ENCODE results near the gene GUCY1A1. TPM values are rescaled to one million over a fixed set of nuclear protein-coding genes. Genes with fewer than 3 reads are reported as not detected.
"Not testable (repeated sequence)": the region's sequence is repeated elsewhere in the genome, so short reads cannot be mapped to it uniquely, and the experiment has no call there.

Gene GUCY1A1
- total and polyA plus RNA-seq, 12 donors = 6.7 to 101 (median 60.2) TPM

DNA sequence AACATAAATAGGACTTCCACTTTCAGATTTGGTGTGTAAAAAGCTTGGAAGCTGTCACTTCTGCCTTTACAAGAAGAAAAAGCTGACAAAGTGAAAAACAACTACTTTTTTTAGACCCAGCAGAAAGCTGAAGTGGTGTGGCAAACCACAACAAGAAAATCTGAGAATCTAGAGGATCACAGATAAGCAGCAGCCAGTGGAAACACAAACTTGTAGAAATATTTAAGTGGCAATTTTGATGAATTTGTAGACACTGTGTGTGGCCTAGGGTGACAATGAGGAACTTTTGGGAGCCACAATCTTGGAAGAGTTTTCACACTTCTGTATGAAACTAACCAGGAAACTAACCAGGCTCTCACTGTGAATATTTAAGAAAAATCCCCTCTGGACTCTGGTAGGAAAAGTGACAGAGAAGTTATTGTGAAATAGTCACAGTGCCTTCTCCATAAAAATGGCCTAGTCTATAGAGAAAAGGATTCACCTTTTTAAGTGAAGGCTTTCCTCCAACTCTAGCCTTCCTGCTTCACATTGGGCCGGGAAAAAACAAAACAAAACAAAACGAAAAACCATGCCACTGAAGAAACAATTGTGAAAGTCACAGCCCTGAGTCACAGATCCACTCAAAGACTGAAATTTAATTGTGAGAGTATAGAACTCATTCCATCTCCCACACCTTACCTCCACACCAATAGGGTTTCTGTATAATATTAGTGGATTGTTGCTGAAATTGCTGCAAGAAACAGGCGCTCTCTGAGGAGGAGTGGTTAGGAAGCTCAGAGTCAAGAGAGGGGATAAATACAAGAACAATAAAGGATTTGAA lies 26.7 kb upstream of the GUCY1A1 start:
- H3K27ac ChIP-seq = peak overlapping the region in 1 of 10 donors; percentile 37
- peak in 2 of 8 donors; percentile 37 to 70 for ATAC-seq
- no peak overlapping the region for H3K4me3 ChIP-seq

DNA sequence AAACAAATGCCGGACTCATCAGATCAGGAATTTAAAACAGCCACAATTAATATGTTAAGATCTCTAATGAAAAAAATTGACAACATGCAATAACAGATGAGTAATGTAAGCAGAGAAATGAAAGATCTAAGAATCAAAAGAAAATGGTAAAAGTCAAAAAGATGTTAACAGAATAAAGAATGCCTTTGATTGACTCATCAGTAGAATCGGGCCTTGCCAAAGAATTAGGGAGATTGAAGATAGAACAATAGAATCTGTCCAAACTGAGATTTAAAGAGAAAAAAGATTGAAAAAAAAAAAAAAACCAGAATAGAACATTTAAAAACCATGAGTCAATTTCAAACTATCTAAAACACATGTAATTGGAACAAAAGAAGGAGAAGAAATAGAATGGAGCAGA lies 25.9 kb upstream of the GUCY1A1 start:
- H3K4me3 ChIP-seq = no peak overlapping the region
- H3K27me3 ChIP-seq = no peaks in the 10 kb centered on the region
- no peaks in the 10 kb centered on the region for H3K36me3 ChIP-seq
- TF ChIP-seq, protein P1, sequence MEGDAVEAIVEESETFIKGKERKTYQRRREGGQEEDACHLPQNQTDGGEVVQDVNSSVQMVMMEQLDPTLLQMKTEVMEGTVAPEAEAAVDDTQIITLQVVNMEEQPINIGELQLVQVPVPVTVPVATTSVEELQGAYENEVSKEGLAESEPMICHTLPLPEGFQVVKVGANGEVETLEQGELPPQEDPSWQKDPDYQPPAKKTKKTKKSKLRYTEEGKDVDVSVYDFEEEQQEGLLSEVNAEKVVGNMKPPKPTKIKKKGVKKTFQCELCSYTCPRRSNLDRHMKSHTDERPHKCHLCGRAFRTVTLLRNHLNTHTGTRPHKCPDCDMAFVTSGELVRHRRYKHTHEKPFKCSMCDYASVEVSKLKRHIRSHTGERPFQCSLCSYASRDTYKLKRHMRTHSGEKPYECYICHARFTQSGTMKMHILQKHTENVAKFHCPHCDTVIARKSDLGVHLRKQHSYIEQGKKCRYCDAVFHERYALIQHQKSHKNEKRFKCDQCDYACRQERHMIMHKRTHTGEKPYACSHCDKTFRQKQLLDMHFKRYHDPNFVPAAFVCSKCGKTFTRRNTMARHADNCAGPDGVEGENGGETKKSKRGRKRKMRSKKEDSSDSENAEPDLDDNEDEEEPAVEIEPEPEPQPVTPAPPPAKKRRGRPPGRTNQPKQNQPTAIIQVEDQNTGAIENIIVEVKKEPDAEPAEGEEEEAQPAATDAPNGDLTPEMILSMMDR (IDR thresholded peaks at IDR 0.05) = no peak
- 81 to 87% methylated on average over 2 of the region's 2 CpGs for WGBS, 2 donors
- ATAC-seq (no peak), DNase-seq (no peak)
- H3K9me3 ChIP-seq = no peaks in the 10 kb centered on the region
- no peak overlapping the region for H3K27ac ChIP-seq
- intact Hi-C loops (cut with DNase I) = loop anchor here in 1 of 10 donors (10.0 kb wide), 1 partner anchor 196 kb away; no protein-coding TSS in a partner anchor
- peaks cover 0 to 30% (median 0%) of the 10 kb centered on the region in 9 donors for H3K4me1 ChIP-seq

More for the DNA sequence above, 26.7 kb upstream of the GUCY1A1 start:
- H3K36me3 ChIP-seq = no peaks in the 10 kb centered on the region
- peaks cover 0 to 30% (median 0%) of the 10 kb centered on the region in 9 donors for H3K4me1 ChIP-seq
- no peaks in the 10 kb centered on the region for H3K27me3 ChIP-seq
- 51 to 73% methylated on average over 3 of the region's 3 CpGs for WGBS, 2 donors
- H3K9me3 ChIP-seq = no peaks in the 10 kb centered on the region
- DNase-seq = no peak
- TF ChIP-seq, protein P1 (IDR thresholded peaks at IDR 0.05) = no peak
- intact Hi-C loops (cut with DNase I) = loop anchor here in 1 of 10 donors (10.0 kb wide), 1 partner anchor 195 kb away; no protein-coding TSS in a partner anchor

DNA sequence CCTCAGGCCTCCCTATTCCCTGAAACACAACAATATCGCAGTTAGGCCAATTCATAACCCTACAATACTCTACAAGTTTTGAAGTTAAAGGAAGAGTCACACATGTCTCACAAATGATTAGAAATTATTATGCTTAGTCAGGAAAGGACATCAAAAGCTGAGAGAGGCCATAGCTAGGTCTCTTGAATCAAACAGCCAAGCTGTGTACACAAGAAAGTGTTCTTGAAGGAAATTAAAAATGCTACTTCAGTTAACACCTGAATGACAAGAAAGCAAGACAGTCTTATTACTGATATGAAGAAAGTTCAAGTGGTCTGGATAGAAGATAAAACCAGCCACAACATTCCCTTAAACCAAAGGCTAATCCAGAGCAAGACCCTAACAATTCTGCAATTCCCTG lies 23.6 kb upstream of the GUCY1A1 start:
- TF ChIP-seq, protein P1 (IDR thresholded peaks at IDR 0.05) = no peak
- ATAC-seq (no peak), DNase-seq (no peak)
- no peak overlapping the region for H3K27ac ChIP-seq
- no peaks in the 10 kb centered on the region for H3K27me3 ChIP-seq
- intact Hi-C loops (cut with DNase I) = loop anchor here in 1 of 10 donors (10.0 kb wide), 1 partner anchor 198 kb away; no protein-coding TSS in a partner anchor
- no peaks in the 10 kb centered on the region for H3K9me3 ChIP-seq
- H3K36me3 ChIP-seq = no peaks in the 10 kb centered on the region
- 95 to 100% methylated on average over 1 of the region's 1 CpG for WGBS, 2 donors
- H3K4me1 ChIP-seq = peaks cover 0 to 29% (median 0%) of the 10 kb centered on the region in 9 donors
- H3K4me3 ChIP-seq = no peak overlapping the region

DNA sequence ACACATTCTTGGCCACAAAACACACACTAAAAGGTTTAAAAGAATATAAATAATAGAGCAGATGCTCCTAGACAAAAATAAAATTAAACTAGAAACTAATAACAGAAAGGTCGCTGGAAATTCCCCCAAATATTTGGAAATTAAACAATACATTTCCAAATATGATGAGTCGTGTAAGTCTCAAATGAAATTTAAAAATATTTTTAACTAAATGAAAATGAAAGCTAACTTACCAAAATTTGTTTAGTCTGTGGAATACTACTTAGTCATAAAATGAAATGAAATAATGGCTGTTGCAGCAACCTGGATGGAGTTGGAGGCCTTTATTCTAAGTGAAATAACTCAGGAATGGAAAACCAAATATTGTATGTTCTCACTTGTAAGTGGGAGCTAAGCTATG lies 20.6 kb upstream of the GUCY1A1 start:
- DNase-seq (no peak), ATAC-seq (no peak)
- WGBS, 2 donors = 86 to 94% methylated on average over 2 of the region's 2 CpGs
- no peaks in the 10 kb centered on the region for H3K9me3 ChIP-seq
- intact Hi-C loops (cut with DNase I) = loop anchor here in 1 of 10 donors (10.0 kb wide), 1 partner anchor 201 kb away; no protein-coding TSS in a partner anchor
- TF ChIP-seq, protein P1 (IDR thresholded peaks at IDR 0.05) = no peak
- no peaks in the 10 kb centered on the region for H3K36me3 ChIP-seq
- H3K4me1 ChIP-seq = no peaks in the 10 kb centered on the region
- no peak overlapping the region for H3K27ac ChIP-seq
- no peaks in the 10 kb centered on the region for H3K27me3 ChIP-seq
- no peak overlapping the region for H3K4me3 ChIP-seq

DNA sequence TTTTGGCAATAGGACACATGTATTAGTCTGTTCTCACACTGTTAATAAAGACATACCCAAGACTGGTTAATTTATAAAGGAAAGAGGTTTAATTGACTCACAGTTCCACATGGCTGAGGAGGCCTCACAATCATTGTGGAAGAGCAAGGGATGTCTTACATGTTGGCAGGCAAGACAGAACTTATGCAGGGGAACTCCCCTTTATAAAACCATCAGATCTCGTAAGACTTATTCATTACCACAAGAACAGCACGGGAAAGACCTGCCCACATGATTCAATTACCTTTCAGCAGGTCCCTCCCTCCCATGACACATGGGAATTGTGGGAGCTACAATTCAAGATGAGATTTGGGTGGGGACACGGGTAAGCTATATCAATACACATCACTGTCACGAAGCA lies 15.9 kb upstream of the GUCY1A1 start:
- H3K4me1 ChIP-seq; H3K27ac ChIP-seq; DNase-seq; H3K27me3 ChIP-seq; intact Hi-C loops (cut with DNase I); H3K4me3 ChIP-seq; ATAC-seq; H3K36me3 ChIP-seq; H3K9me3 ChIP-seq: not testable (repeated sequence)
- 90 to 93% methylated on average over 4 of the region's 4 CpGs for WGBS, 2 donors
